RWPE1 (cell line): Measurements from ENCODE around the gene AFDN.

Source experiments
- CTCF ChIA-PET: fragments of 350-600 bp; sonication (Branson Sonifier 250); formaldehyde crosslinking; extraction: SDS; loops from one replicate; lab custom pipeline; 2021; lab: Yijun Ruan, JAX
- POLR2A ChIA-PET: fragments of 400-600 bp; formaldehyde crosslinking; extraction: SDS; loops from one replicate; lab custom pipeline; 2020; ENCODE audit warnings: antibody characterized with exemption; ENCODE audit not compliant: low non-redundant PET; lab: Yijun Ruan, JAX
- DNase-seq: peaks from one replicate; pipeline ENCODE4 v3.0.0; 2012; ENCODE audit warnings: low spot score
- H3K27ac ChIP-seq: fragments of 450-650 bp; 2 replicates; pipeline ENCODE4 v1.5.1; 2017
- TF ChIP-seq, protein P1 (sequence below): fragments of 450-650 bp; conservative IDR thresholded peaks from 2 replicates; pipeline ENCODE4 v1.5.1; 2017; ENCODE audit warnings: low read depth, mild to moderate bottlenecking

AFDN gene

DNA sequence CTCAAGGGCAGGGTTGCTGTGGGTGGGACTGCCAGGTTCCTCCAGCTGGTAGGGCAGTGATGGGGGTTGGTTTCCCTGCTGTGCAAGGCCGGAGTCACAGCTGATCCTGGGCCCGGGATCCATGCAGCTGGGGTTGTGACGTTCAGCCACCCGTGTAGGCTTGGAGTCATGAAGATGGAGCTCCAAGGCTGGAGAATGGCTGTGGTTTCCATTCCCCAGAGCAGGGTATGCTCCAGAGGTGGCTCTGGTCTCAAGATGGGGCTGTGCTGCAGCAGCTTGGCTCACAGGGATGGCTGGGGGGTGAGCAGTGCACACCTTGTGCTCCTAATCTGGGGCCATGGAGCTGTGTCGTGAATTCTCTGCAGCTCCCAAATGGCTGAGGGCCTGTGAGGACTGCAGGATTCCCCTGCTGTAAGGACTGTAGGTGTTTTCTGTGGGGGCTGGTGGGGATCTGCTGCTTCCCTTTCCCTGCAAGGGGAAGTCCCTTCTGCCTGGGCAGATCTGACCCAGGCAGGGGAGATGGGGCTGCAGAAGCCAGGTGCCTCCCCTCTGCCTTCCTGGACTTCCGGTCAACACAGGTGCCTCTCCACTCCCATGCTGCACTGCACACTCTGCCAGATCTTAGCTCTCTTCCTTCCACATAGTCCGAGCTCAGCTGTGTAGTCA, 186.7 kb downstream of the AFDN start:
- H3K27ac ChIP-seq = no peak overlapping the region
- POLR2A ChIA-PET = interaction anchor here (0.5 kb wide), 1 partner anchor 20 kb away, joined by 3 read pairs; no protein-coding TSS in a partner anchor
- TF ChIP-seq, protein P1, sequence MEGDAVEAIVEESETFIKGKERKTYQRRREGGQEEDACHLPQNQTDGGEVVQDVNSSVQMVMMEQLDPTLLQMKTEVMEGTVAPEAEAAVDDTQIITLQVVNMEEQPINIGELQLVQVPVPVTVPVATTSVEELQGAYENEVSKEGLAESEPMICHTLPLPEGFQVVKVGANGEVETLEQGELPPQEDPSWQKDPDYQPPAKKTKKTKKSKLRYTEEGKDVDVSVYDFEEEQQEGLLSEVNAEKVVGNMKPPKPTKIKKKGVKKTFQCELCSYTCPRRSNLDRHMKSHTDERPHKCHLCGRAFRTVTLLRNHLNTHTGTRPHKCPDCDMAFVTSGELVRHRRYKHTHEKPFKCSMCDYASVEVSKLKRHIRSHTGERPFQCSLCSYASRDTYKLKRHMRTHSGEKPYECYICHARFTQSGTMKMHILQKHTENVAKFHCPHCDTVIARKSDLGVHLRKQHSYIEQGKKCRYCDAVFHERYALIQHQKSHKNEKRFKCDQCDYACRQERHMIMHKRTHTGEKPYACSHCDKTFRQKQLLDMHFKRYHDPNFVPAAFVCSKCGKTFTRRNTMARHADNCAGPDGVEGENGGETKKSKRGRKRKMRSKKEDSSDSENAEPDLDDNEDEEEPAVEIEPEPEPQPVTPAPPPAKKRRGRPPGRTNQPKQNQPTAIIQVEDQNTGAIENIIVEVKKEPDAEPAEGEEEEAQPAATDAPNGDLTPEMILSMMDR = no peak
- DNase-seq = no peak
- CTCF ChIA-PET = no interaction called here

DNA sequence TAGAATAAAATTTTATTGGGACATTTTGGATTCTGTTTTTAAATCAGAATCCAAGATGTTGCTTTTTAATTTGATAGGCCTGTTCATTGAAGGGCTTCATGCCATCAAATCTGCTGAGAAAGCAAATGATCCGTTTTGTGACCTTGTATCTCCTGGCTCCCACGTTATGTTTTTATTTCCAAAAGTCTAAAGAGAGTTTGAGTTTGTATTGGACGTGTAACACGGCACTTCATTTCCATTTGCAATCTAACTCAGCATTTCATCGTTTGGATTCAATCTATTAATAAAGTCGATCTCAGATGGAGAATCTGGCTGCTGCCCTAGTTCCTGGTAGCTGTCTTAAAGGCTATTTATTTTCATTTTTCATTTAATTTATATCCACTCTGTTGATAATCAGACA, 187.7 kb downstream of the AFDN start:
- ChIA-PET CTCF (no interaction called here), POLR2A (no interaction called here)
- no peak for DNase-seq
- TF ChIP-seq, protein P1 = no peak
- no peak overlapping the region for H3K27ac ChIP-seq

DNA sequence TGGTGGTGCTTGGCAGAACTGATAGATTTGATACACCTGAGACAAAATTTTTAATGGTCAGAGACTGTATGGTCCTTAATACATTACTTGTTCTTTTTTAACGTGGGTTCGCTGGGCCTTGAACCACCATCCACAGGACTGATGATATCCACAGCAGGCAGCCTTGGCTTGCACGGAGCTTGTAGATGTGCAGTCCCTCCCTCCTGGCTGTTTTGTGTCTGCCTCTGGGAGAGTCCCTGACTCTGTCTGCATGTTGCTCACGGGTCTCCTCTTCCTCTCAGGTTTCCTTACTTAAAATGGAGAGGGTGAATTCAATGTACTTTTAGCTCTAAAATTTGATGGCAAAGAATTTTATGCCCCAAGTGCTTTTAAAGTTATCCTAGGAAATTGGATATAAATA, 188.3 kb downstream of the AFDN start:
- H3K27ac ChIP-seq = no peak overlapping the region
- ChIA-PET CTCF (interaction anchor here (0.6 to 0.7 kb wide), 2 partner anchors 41 to 273 kb away, joined by 3 to 4 read pairs; no protein-coding TSS in a partner anchor), POLR2A (no interaction called here)
- TF ChIP-seq, protein P1 = no peak
- DNase-seq = no peak

DNA sequence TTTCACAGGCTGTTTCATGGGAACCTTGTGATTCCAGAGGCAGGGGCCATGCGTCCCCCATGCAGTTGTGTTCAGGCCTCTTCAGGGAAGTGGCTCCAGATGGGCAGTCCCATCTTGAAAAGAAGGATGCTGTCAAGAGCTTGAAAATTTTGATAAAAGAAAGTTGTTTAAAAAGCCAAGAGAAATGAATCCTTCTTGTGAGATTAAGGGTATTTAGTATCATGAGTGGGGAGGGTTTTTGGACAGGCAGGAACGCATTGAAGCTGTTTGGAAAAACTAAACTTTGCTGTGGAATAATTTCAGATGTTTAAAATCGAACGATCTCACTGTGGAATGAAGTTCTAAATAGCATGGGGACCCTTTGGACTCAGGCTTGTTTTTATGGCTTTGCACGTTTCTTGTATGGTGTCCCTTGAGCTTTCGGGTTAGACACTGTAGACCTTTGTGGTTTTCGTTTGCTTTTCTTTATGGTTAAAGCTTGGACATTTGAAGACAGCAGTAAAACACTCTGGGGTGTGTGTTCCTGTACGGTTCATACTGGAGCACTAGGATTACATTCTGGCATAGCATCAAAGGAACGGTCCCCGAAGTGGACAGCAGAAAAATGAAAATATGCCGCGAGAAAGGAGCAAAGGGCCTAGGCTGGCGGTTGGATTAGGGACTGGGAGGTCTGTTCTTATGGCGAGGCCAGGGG, 188.9 kb downstream of the AFDN start:
- CTCF ChIA-PET = interaction anchor here (0.6 to 0.7 kb wide), 3 partner anchors 41 to 811 kb away, joined by 3 to 4 read pairs (median 3); no protein-coding TSS in a partner anchor
- TF ChIP-seq, protein P1 = no peak
- DNase-seq = no peak
- POLR2A ChIA-PET = no interaction called here
- H3K27ac ChIP-seq = no peak overlapping the region

DNA sequence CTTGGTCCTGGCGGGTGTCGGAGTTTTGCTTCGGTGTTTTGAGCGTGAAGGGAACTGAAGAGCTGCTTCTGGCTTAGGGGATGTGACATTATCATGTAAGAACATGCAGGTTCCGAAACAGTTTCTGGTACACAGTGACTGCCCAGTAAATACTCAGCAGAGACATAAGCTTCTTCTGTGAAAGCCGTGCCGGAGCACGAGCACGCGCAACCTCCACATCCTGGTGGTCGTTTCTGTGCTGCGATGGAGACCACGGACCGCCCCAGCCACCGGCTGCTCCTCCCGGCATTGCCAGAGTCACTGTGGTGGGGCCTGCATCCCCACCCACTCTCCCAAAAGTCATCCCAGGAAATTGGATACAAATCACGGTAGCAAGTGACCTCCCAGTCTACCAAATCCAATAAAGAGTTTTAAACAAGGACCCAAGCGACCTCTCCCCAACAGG, 189.5 kb downstream of the AFDN start:
- POLR2A ChIA-PET = no interaction called here
- CTCF ChIA-PET = interaction anchor here (0.7 kb wide), 1 partner anchor 812 kb away, joined by 3 read pairs; no protein-coding TSS in a partner anchor
- no peak for DNase-seq
- H3K27ac ChIP-seq = no peak overlapping the region
- TF ChIP-seq, protein P1 = no peak

DNA sequence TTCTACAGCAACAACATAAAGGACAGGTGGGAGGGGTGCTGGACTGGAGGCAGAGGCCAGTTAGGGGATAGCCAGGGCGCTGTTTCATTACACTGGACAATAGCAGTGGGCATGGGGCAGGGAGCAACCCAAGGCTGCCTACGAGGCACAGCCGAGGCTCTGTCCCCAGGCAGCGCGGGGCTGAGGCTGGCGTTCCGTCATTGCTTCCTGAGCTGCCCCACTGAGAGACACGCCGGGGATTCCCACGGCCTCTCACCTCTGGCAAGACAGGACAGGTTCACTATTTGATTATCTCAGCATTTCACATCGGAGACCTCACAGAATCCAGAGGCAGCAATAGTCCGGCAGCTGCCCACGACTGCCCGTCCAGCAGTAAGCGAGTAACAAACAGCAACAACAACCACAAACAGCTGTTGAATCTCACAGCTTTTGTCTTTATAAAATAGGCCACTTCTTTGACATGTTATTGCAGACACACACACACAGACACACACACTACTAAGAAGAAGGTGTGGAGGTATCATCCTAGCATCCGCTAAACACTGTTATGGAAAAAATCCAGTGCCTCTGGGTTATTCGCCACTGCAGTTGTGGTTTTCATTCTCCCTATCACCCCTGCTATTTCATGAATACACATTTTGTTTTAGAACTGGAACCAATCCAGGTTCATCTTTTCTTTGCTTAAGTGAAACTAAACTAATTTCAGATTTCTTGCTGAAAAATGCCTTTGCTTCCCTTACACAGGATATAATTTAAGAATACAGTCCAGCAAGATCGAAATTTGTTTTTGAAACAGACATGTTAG, 190.2 kb downstream of the AFDN start:
- POLR2A ChIA-PET = no interaction called here
- peak; percentile 43 for DNase-seq
- TF ChIP-seq, protein P1 = no peak
- no peak overlapping the region for H3K27ac ChIP-seq
- CTCF ChIA-PET = no interaction called here
